ENCODE data around the gene TXNRD1.
"Not testable (repeated sequence)": the region's sequence is repeated elsewhere in the genome, so short reads cannot be mapped to it uniquely, and the experiment has no call there.

Gene TXNRD1

GRCh38 chr12:104328278-104328677 is 112.7 kb downstream of the TXNRD1 start:
- H3K36me3 ChIP-seq (ENCODE audit: insufficient read depth, low read length) = peaks cover 49% of the 10 kb centered on the region

DNA sequence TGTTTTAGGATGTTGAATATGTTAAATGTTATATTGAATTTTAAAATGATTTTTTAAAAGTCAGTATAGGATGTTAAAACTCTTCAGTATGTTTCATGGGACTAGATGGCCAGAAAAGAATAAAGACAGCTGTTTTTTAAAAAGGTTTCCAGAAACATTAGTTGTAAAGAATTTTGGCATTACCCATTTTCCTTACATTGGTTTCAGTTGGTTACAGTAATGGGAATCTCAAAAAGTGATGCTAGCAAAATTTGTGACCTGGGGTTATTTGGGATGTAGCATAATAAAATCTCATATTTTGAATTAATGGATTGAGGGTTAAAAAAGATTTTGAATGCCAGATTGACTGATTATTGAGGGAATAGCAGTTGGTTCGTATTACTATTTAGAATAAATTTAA is 113.2 kb downstream of the TXNRD1 start:
- H3K4me1 ChIP-seq (ENCODE audit: insufficient read depth, low read length) = no peaks in the 10 kb centered on the region

More at GRCh38 chr12:104328278-104328677, 112.7 kb downstream of the TXNRD1 start:
- not testable (repeated sequence) for H3K27me3 ChIP-seq (ENCODE audit: insufficient read depth, low read length); H2AFZ ChIP-seq (ENCODE audit: low read depth, low read length); H3K4me3 ChIP-seq (ENCODE audit: low read length); H3K4me1 ChIP-seq (ENCODE audit: insufficient read depth, low read length); H3K9me3 ChIP-seq (ENCODE audit: low read length)

GRCh38 chr12:104329707-104330532 is 114.3 kb downstream of the TXNRD1 start:
- H3K9me3 ChIP-seq (ENCODE audit: low read length) = no peaks in the 10 kb centered on the region
- no peaks in the 10 kb centered on the region for H3K27me3 ChIP-seq (ENCODE audit: insufficient read depth, low read length)
- no peak overlapping the region for H3K4me3 ChIP-seq (ENCODE audit: low read length)
- H2AFZ ChIP-seq (ENCODE audit: low read depth, low read length) = no peak overlapping the region
- H3K36me3 ChIP-seq (ENCODE audit: insufficient read depth, low read length) = peaks cover 52% of the 10 kb centered on the region
- H3K4me1 ChIP-seq (ENCODE audit: insufficient read depth, low read length) = no peaks in the 10 kb centered on the region

More for the DNA sequence above, 113.2 kb downstream of the TXNRD1 start:
- no peak overlapping the region for H3K4me3 ChIP-seq (ENCODE audit: low read length)
- no peak overlapping the region for H2AFZ ChIP-seq (ENCODE audit: low read depth, low read length)
- H3K27me3 ChIP-seq (ENCODE audit: insufficient read depth, low read length) = no peaks in the 10 kb centered on the region
- H3K36me3 ChIP-seq (ENCODE audit: insufficient read depth, low read length) = peaks cover 53% of the 10 kb centered on the region
- H3K9me3 ChIP-seq (ENCODE audit: low read length) = no peaks in the 10 kb centered on the region

GRCh38 chr12:104331376-104331775 is 115.8 kb downstream of the TXNRD1 start:
- peaks cover 55% of the 10 kb centered on the region for H3K36me3 ChIP-seq (ENCODE audit: insufficient read depth, low read length)
- H3K9me3 ChIP-seq (ENCODE audit: low read length) = no peaks in the 10 kb centered on the region
- no peak overlapping the region for H3K4me3 ChIP-seq (ENCODE audit: low read length)
- H3K27me3 ChIP-seq (ENCODE audit: insufficient read depth, low read length) = no peaks in the 10 kb centered on the region
- no peaks in the 10 kb centered on the region for H3K4me1 ChIP-seq (ENCODE audit: insufficient read depth, low read length)
- no peak overlapping the region for H2AFZ ChIP-seq (ENCODE audit: low read depth, low read length)

DNA sequence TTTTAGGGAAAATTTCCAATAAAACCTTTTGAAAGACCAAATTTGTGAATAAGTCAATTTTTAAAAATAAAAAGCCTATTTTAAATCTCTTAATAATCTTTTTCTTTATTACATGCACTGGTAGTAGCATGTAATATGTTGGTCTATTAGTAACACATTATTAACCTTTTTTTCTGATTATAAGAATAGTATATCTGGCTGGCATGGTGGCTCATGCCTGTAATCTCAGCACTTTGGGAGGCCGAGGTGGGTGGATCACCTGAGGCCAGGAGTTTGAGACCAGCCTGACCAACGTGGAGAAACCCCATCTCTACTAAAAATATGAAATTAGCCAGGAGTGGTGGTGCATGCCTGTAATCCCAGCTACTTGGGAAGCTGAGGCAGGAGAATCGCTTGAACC is 116.7 kb downstream of the TXNRD1 start:
- H3K27me3 ChIP-seq (ENCODE audit: insufficient read depth, low read length); H2AFZ ChIP-seq (ENCODE audit: low read depth, low read length); H3K4me3 ChIP-seq (ENCODE audit: low read length); H3K4me1 ChIP-seq (ENCODE audit: insufficient read depth, low read length); H3K9me3 ChIP-seq (ENCODE audit: low read length): not testable (repeated sequence)
- H3K36me3 ChIP-seq (ENCODE audit: insufficient read depth, low read length) = peaks cover 50% of the 10 kb centered on the region

- Histone ChIP-seq H2AFZ (ENCODE audit: low read depth, low read length) (no peak overlapping the region), H3K27me3 (ENCODE audit: insufficient read depth, low read length) (no peaks in the 10 kb centered on the region), H3K4me1 (ENCODE audit: insufficient read depth, low read length) (no peaks in the 10 kb centered on the region), H3K9me3 (ENCODE audit: low read length) (no peaks in the 10 kb centered on the region), H3K36me3 (ENCODE audit: insufficient read depth, low read length) (peaks cover 43% of the 10 kb centered on the region), H3K4me3 (ENCODE audit: low read length) (no peak overlapping the region)
These were observed 118.2 kb downstream of the TXNRD1 start for GRCh38 chr12:104333692-104334255.

GRCh38 chr12:104334581-104334980 is 119.0 kb downstream of the TXNRD1 start:
- Histone ChIP-seq H3K27me3 (ENCODE audit: insufficient read depth, low read length) (no peaks in the 10 kb centered on the region), H3K9me3 (ENCODE audit: low read length) (no peaks in the 10 kb centered on the region), H2AFZ (ENCODE audit: low read depth, low read length) (no peak overlapping the region), H3K36me3 (ENCODE audit: insufficient read depth, low read length) (peaks cover 46% of the 10 kb centered on the region), H3K4me1 (ENCODE audit: insufficient read depth, low read length) (no peaks in the 10 kb centered on the region), H3K4me3 (ENCODE audit: low read length) (no peak overlapping the region)

DNA sequence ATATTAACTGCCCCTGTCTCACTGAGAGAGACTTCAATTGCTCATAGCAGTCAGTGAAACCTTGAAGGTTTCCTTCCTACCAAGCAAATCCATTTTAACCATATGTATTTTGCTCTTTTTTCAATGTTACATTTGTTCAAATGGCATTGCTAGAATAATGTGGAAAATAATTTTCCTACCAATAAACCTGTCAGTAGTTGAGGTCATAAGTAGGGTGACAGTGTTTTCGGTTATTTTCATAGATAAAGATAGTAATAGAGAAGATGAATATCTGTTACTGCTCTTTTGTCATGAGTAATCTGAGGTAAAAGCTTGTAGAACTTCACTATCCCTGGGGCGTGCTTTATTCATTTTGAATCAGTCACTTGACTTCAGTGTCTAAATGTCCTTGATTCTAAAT is 120.5 kb downstream of the TXNRD1 start:
- H2AFZ ChIP-seq (ENCODE audit: low read depth, low read length) = no peak overlapping the region
- H3K36me3 ChIP-seq (ENCODE audit: insufficient read depth, low read length) = peaks cover 53% of the 10 kb centered on the region
- H3K4me1 ChIP-seq (ENCODE audit: insufficient read depth, low read length) = no peaks in the 10 kb centered on the region
- no peaks in the 10 kb centered on the region for H3K9me3 ChIP-seq (ENCODE audit: low read length)
- H3K4me3 ChIP-seq (ENCODE audit: low read length) = no peak overlapping the region
- no peaks in the 10 kb centered on the region for H3K27me3 ChIP-seq (ENCODE audit: insufficient read depth, low read length)

DNA sequence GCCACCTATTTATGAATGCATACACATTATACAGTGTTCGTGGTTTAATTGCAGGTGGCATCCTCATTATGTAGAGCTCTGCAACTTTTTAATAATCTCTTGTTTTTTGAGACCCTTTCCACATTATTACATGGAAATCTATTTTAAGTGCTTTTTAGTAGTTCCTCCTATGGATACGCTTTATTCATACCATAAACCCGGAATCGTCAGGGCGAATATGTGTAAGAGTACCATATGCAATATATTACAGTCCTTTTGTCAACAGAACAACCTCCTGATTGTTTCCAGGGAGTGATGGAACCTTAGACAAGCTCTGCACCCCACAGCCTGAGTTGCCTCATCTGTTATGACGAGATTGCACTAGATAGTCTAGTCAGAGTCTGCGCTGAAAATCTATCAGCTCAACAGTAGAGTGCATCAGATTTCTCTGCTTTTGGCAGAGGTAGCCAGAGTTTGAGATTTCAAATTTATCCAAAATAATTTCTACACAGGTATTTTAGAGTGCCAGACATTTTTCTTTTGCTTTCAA is 121.5 kb downstream of the TXNRD1 start:
- Histone ChIP-seq H3K4me3 (ENCODE audit: low read length) (no peak overlapping the region), H3K4me1 (ENCODE audit: insufficient read depth, low read length) (no peaks in the 10 kb centered on the region), H2AFZ (ENCODE audit: low read depth, low read length) (no peak overlapping the region), H3K27me3 (ENCODE audit: insufficient read depth, low read length) (no peaks in the 10 kb centered on the region), H3K9me3 (ENCODE audit: low read length) (no peaks in the 10 kb centered on the region), H3K36me3 (ENCODE audit: insufficient read depth, low read length) (peaks cover 60% of the 10 kb centered on the region)

DNA sequence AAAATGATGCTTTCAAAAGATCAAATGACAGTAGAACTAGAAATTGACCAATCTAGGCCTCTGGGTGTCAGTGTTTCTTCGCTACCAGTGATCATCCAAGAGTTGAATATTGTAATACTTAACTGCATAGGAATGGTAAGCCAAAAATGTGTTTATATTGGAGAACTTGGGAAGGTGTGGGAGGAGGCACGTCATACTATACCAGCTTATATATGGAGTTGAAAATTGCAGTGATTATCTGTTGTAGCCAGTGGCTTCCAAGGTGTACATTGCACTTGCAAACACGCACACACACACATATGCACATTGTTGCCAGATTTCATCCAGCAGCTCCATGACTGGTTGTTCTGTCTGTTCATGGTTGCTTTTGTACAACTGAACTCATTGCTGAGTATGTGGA is 124.1 kb downstream of the TXNRD1 start:
- Histone ChIP-seq H3K4me1 (ENCODE audit: insufficient read depth, low read length) (no peaks in the 10 kb centered on the region), H3K36me3 (ENCODE audit: insufficient read depth, low read length) (peaks cover 66% of the 10 kb centered on the region), H3K9me3 (ENCODE audit: low read length) (no peaks in the 10 kb centered on the region), H2AFZ (ENCODE audit: low read depth, low read length) (no peak overlapping the region), H3K4me3 (ENCODE audit: low read length) (no peak overlapping the region), H3K27me3 (ENCODE audit: insufficient read depth, low read length) (no peaks in the 10 kb centered on the region)

DNA sequence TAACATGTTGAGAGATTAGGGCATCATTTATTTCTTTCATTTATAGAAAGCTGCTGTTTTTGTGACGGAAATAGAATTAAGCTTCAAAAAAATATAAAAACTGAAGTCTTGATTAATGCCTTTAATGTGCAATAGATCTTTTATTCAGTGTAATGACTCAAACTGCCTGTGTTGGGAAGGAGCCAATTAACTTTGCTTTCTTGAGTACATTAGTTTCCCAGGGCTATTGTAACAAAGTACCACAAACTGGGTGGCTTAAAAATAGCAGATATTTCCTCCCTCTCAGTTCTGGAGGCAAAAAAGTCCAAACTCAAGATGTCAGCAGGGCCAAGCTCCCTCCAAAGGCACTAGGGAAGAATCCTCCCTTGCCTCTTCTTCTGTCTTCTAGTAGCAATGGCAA is 124.6 kb downstream of the TXNRD1 start:
- Histone ChIP-seq H3K27me3 (ENCODE audit: insufficient read depth, low read length) (no peaks in the 10 kb centered on the region), H3K9me3 (ENCODE audit: low read length) (no peaks in the 10 kb centered on the region), H3K36me3 (ENCODE audit: insufficient read depth, low read length) (peaks cover 64% of the 10 kb centered on the region), H3K4me3 (ENCODE audit: low read length) (no peak overlapping the region), H3K4me1 (ENCODE audit: insufficient read depth, low read length) (no peaks in the 10 kb centered on the region), H2AFZ (ENCODE audit: low read depth, low read length) (no peak overlapping the region)

GRCh38 chr12:104340925-104341611 is 125.5 kb downstream of the TXNRD1 start:
- H3K27me3 ChIP-seq (ENCODE audit: insufficient read depth, low read length) = no peaks in the 10 kb centered on the region
- no peak overlapping the region for H2AFZ ChIP-seq (ENCODE audit: low read depth, low read length)
- no peaks in the 10 kb centered on the region for H3K4me1 ChIP-seq (ENCODE audit: insufficient read depth, low read length)
- peaks cover 56% of the 10 kb centered on the region for H3K36me3 ChIP-seq (ENCODE audit: insufficient read depth, low read length)
- no peak overlapping the region for H3K4me3 ChIP-seq (ENCODE audit: low read length)
- no peaks in the 10 kb centered on the region for H3K9me3 ChIP-seq (ENCODE audit: low read length)

DNA sequence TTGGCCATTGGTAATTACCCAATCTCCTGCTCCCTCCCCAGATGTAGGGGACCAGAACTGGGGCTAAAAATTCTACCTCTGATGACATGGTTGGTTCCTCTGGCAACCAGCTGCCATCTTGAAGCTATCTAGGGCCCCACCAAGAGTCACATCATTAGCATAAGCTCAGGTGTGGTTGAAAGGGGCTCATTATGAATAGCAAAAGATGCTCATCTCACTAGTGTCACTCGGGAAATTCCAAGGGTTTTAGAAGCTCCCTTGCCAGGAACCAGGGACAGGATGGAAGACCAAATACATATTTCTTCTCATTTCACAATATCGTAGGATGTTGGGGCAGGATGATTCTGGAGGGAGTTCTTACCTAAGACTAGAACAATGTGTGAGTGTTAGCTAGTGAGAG is 126.6 kb downstream of the TXNRD1 start:
- Histone ChIP-seq H3K36me3 (ENCODE audit: insufficient read depth, low read length) (peaks cover 54% of the 10 kb centered on the region), H3K9me3 (ENCODE audit: low read length) (no peaks in the 10 kb centered on the region), H3K4me3 (ENCODE audit: low read length) (no peak overlapping the region), H3K4me1 (ENCODE audit: insufficient read depth, low read length) (no peaks in the 10 kb centered on the region), H3K27me3 (ENCODE audit: insufficient read depth, low read length) (no peaks in the 10 kb centered on the region), H2AFZ (ENCODE audit: low read depth, low read length) (no peak overlapping the region)
